ENCODE data around the gene PIAS1.
"Not testable (repeated sequence)": the region's sequence is repeated elsewhere in the genome, so short reads cannot be mapped to it uniquely, and the experiment has no call there.

The PIAS1 gene

GRCh38 chr15:68183616-68184315 is 129.7 kb downstream of the PIAS1 start:
- no peak for DNase-seq (ENCODE audit: low spot score)

GRCh38 chr15:68184616-68185480 is 130.7 kb downstream of the PIAS1 start:
- no peak for DNase-seq (ENCODE audit: low spot score)

GRCh38 chr15:68186671-68187397 is 132.7 kb downstream of the PIAS1 start:
- no peak for DNase-seq (ENCODE audit: low spot score)

- no peak for DNase-seq (ENCODE audit: low spot score)
Measured at GRCh38 chr15:68187559-68187958, 133.4 kb downstream of the PIAS1 start.

GRCh38 chr15:68188647-68189046 is 134.5 kb downstream of the PIAS1 start:
- no peak for DNase-seq (ENCODE audit: low spot score)

- DNase-seq (ENCODE audit: low spot score), result no peak
Measured at GRCh38 chr15:68190048-68190447, 135.9 kb downstream of the PIAS1 start.

GRCh38 chr15:68191555-68191954 is 137.4 kb downstream of the PIAS1 start:
- no peak for DNase-seq (ENCODE audit: low spot score)

- no peak for DNase-seq (ENCODE audit: low spot score)
Measured at GRCh38 chr15:68192117-68192516, 138.0 kb downstream of the PIAS1 start.

- DNase-seq (ENCODE audit: low spot score), result no peak
Measured at GRCh38 chr15:68192804-68193486, 138.8 kb downstream of the PIAS1 start.

- DNase-seq (ENCODE audit: low spot score), result no peak
Measured at GRCh38 chr15:68195336-68196112, 141.4 kb downstream of the PIAS1 start.

GRCh38 chr15:68196445-68197169 is 142.5 kb downstream of the PIAS1 start:
- no peak for DNase-seq (ENCODE audit: low spot score)

- no peak for DNase-seq (ENCODE audit: low spot score)
Measured at GRCh38 chr15:68197170-68197492, 143.0 kb downstream of the PIAS1 start.

- DNase-seq (ENCODE audit: low spot score), result no peak
Measured at GRCh38 chr15:68197661-68198437, 143.7 kb downstream of the PIAS1 start.

- DNase-seq (ENCODE audit: low spot score), result no peak
Measured at GRCh38 chr15:68199340-68199739, 145.2 kb downstream of the PIAS1 start.

- no peak for DNase-seq (ENCODE audit: low spot score)
Measured at GRCh38 chr15:68200016-68200861, 146.1 kb downstream of the PIAS1 start.

- no peak for DNase-seq (ENCODE audit: low spot score)
Measured at GRCh38 chr15:68201153-68201878, 147.2 kb downstream of the PIAS1 start.

GRCh38 chr15:68201879-68202261 is 147.8 kb downstream of the PIAS1 start:
- DNase-seq (ENCODE audit: low spot score), result no peak

GRCh38 chr15:68202994-68203393 is 148.9 kb downstream of the PIAS1 start:
- not testable (repeated sequence) for DNase-seq (ENCODE audit: low spot score)
